ENCODE measurements around the gene CNRIP1.

DNA sequence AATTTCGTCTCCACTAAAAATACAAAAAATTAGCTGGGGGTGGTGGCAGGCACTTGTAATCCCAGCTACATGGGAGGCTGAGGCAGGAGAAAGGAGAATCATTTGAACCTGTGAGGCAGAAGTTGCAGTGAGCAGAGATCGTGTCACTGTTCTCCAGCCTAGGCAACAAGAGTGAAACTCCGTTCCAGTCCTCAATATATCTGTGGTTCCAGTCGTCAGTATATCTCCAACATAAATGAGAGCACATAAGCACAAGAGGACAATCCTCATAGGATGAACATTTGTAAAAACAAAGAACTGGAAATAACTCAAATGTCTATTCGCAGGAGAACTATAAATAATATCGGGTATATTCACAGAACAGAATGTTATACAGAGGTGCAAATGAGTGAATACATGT is 32.2 kb upstream of the CNRIP1 start:
- TF ChIP-seq CTCF (conservative IDR thresholded peaks at IDR 0.05; ENCODE audit: low read depth, low read length) (no peak), FOS (IDR thresholded peaks at IDR 0.05; ENCODE audit: low read depth, low read length) (no peak), CEBPB (IDR thresholded peaks at IDR 0.05; ENCODE audit: low read depth, low read length) (no peak), SMC3 (IDR thresholded peaks at IDR 0.05; ENCODE audit: low read depth, low read length) (no peak), MXI1 (IDR thresholded peaks at IDR 0.05; ENCODE audit: borderline replicate concordance, low read depth, low read length) (no peak), MAZ (IDR thresholded peaks at IDR 0.05; ENCODE audit: borderline replicate concordance, low read depth, low read length) (no peak), POLR2A (IDR thresholded peaks at IDR 0.05; ENCODE audit: low read depth, low read length) (no peak)
